Activated CD4-positive, alpha-beta T cell treated with anti-CD3 and anti-CD28 coated beads, Interleukin-2, amount 10 ng/mL, durations not matched to agents 7 days and 5 days (primary cell): Measurements from ENCODE around the gene ABI3BP. TPM values are rescaled to one million over a fixed set of nuclear protein-coding genes. Genes with fewer than 3 reads are reported as not detected.

ENCODE experiments used
- CTCF ChIA-PET: fragments of 350-600 bp; sonication (Branson Sonifier 250); formaldehyde crosslinking; loops from one replicate; lab custom pipeline; 2021; ENCODE audit warnings: antibody characterized with exemption; lab: Charles Lee
- POLR2A ChIA-PET: fragments of 350-600 bp; sonication (Branson Sonifier 250); formaldehyde crosslinking; loops from one replicate; lab custom pipeline; 2021; ENCODE audit warnings: antibody characterized with exemption; lab: Charles Lee
- DNase-seq: peaks from one replicate; pipeline ENCODE4 v3.0.0-alpha.2; 2020
- H3K27ac Mint-ChIP-seq: one replicate; pipeline ENCODE4 v1.8.0; 2021; ENCODE audit warnings: mild to moderate bottlenecking, moderate library complexity, mixed read lengths
- H3K27me3 Mint-ChIP-seq: one replicate; pipeline ENCODE4 v1.8.0; 2021; ENCODE audit warnings: mixed read lengths
- H3K36me3 Mint-ChIP-seq: one replicate; pipeline ENCODE4 v1.8.0; 2021; ENCODE audit warnings: low read depth, mixed read lengths
- H3K4me1 Mint-ChIP-seq: one replicate; pipeline ENCODE4 v1.8.0; 2021; ENCODE audit warnings: mixed read lengths
- H3K4me3 Mint-ChIP-seq: one replicate; pipeline ENCODE4 v1.8.0; 2021; ENCODE audit warnings: mild to moderate bottlenecking, moderate library complexity, mixed read lengths
- H3K9me3 Mint-ChIP-seq: one replicate; pipeline ENCODE4 v1.8.0; 2021; ENCODE audit warnings: mixed read lengths
- total RNA-seq, 2 experiments: library from RNA; stranded (reverse); gene quantifications; one replicate each; pipeline ENCODE4 v1.2.3, GENCODE V29; 2021

The ABI3BP gene
- total RNA-seq, 2 experiments from 2014 or later: not detected

GRCh38 chr3:100913870-100914648, 79.2 kb downstream of the ABI3BP start:
- Mint-ChIP-seq H3K27ac (no peak overlapping the region), H3K9me3 (peaks cover 2% of the 10 kb centered on the region), H3K4me3 (no peak overlapping the region), H3K4me1 (no peaks in the 10 kb centered on the region), H3K36me3 (no peaks in the 10 kb centered on the region), H3K27me3 (peaks cover 2% of the 10 kb centered on the region)
- DNase-seq: no peak
- POLR2A ChIA-PET: no interaction called here
- CTCF ChIA-PET: no interaction called here

- H3K27me3 Mint-ChIP-seq: peaks cover 2% of the 10 kb centered on the region
- H3K4me3 Mint-ChIP-seq: no peak overlapping the region
- CTCF ChIA-PET: no interaction called here
- H3K4me1 Mint-ChIP-seq: no peaks in the 10 kb centered on the region
- H3K9me3 Mint-ChIP-seq: peaks cover 2% of the 10 kb centered on the region
- DNase-seq: no peak
- no peaks in the 10 kb centered on the region for H3K36me3 Mint-ChIP-seq
- no peak overlapping the region for H3K27ac Mint-ChIP-seq
- POLR2A ChIA-PET: no interaction called here
Observed at GRCh38 chr3:100912976-100913545, 80.2 kb downstream of the ABI3BP start.

- CTCF ChIA-PET: no interaction called here
Observed at GRCh38 chr3:100912571-100912970, 80.7 kb downstream of the ABI3BP start.

GRCh38 chr3:100911956-100912355, 81.3 kb downstream of the ABI3BP start:
- peaks cover 2% of the 10 kb centered on the region for H3K9me3 Mint-ChIP-seq
- CTCF ChIA-PET: no interaction called here
- POLR2A ChIA-PET: no interaction called here
- H3K4me3 Mint-ChIP-seq: no peak overlapping the region
- no peaks in the 10 kb centered on the region for H3K4me1 Mint-ChIP-seq
- H3K27me3 Mint-ChIP-seq: peaks cover under 1% of the 10 kb centered on the region
- no peak overlapping the region for H3K27ac Mint-ChIP-seq
- no peak for DNase-seq
- H3K36me3 Mint-ChIP-seq: no peaks in the 10 kb centered on the region

More at GRCh38 chr3:100912571-100912970, 80.7 kb downstream of the ABI3BP start:
- Mint-ChIP-seq H3K27me3 (peaks cover 2% of the 10 kb centered on the region), H3K27ac (no peak overlapping the region), H3K4me1 (no peaks in the 10 kb centered on the region), H3K9me3 (peaks cover 2% of the 10 kb centered on the region), H3K36me3 (no peaks in the 10 kb centered on the region), H3K4me3 (no peak overlapping the region)
- POLR2A ChIA-PET: no interaction called here
- DNase-seq: no peak

GRCh38 chr3:100910986-100911385, 82.2 kb downstream of the ABI3BP start:
- Mint-ChIP-seq H3K9me3 (peaks cover 2% of the 10 kb centered on the region), H3K27me3 (no peaks in the 10 kb centered on the region), H3K4me1 (no peaks in the 10 kb centered on the region), H3K27ac (no peak overlapping the region), H3K4me3 (no peak overlapping the region), H3K36me3 (no peaks in the 10 kb centered on the region)
- DNase-seq: no peak
- POLR2A ChIA-PET: no interaction called here
- CTCF ChIA-PET: no interaction called here

GRCh38 chr3:100902572-100902971, 90.6 kb downstream of the ABI3BP start:
- no peak for DNase-seq
- Mint-ChIP-seq H3K27ac (no peak overlapping the region), H3K4me1 (peaks cover 9% of the 10 kb centered on the region), H3K36me3 (no peaks in the 10 kb centered on the region), H3K9me3 (no peaks in the 10 kb centered on the region), H3K4me3 (no peak overlapping the region), H3K27me3 (peaks cover 7% of the 10 kb centered on the region)
- POLR2A ChIA-PET: no interaction called here
- CTCF ChIA-PET: no interaction called here

- POLR2A ChIA-PET: no interaction called here
- CTCF ChIA-PET: no interaction called here
- Mint-ChIP-seq H3K27ac (no peak overlapping the region), H3K36me3 (no peaks in the 10 kb centered on the region), H3K4me3 (no peak overlapping the region), H3K4me1 (peaks cover 9% of the 10 kb centered on the region), H3K27me3 (peaks cover 7% of the 10 kb centered on the region), H3K9me3 (no peaks in the 10 kb centered on the region)
- no peak for DNase-seq
Observed at GRCh38 chr3:100900671-100901335, 92.4 kb downstream of the ABI3BP start.

- Mint-ChIP-seq H3K27ac (no peak overlapping the region), H3K4me3 (no peak overlapping the region), H3K27me3 (peaks cover 7% of the 10 kb centered on the region), H3K9me3 (no peaks in the 10 kb centered on the region), H3K4me1 (peaks cover 9% of the 10 kb centered on the region), H3K36me3 (no peaks in the 10 kb centered on the region)
- ChIA-PET POLR2A (no interaction called here), CTCF (no interaction called here)
- no peak for DNase-seq
Observed at GRCh38 chr3:100899440-100900091, 93.7 kb downstream of the ABI3BP start.

GRCh38 chr3:100898681-100899080, 94.5 kb downstream of the ABI3BP start:
- POLR2A ChIA-PET: no interaction called here
- Mint-ChIP-seq H3K36me3 (no peaks in the 10 kb centered on the region), H3K9me3 (no peaks in the 10 kb centered on the region), H3K4me1 (peaks cover 9% of the 10 kb centered on the region), H3K27ac (no peak overlapping the region), H3K4me3 (no peak overlapping the region), H3K27me3 (peaks cover 7% of the 10 kb centered on the region)
- no peak for DNase-seq
- CTCF ChIA-PET: no interaction called here

- ChIA-PET POLR2A (no interaction called here), CTCF (no interaction called here)
- Mint-ChIP-seq H3K27me3 (peaks cover 5% of the 10 kb centered on the region), H3K4me3 (no peak overlapping the region), H3K4me1 (peaks cover 9% of the 10 kb centered on the region), H3K27ac (no peak overlapping the region), H3K36me3 (no peaks in the 10 kb centered on the region), H3K9me3 (no peaks in the 10 kb centered on the region)
- DNase-seq: no peak
Observed at GRCh38 chr3:100896994-100897393, 96.2 kb downstream of the ABI3BP start.

- Mint-ChIP-seq H3K27me3 (peaks cover 14% of the 10 kb centered on the region), H3K36me3 (no peaks in the 10 kb centered on the region), H3K9me3 (no peaks in the 10 kb centered on the region), H3K4me1 (peaks cover 4% of the 10 kb centered on the region), H3K4me3 (no peak overlapping the region), H3K27ac (no peak overlapping the region)
- ChIA-PET POLR2A (no interaction called here), CTCF (no interaction called here)
- DNase-seq: no peak
Observed at GRCh38 chr3:100893590-100893989, 99.6 kb downstream of the ABI3BP start.

- Mint-ChIP-seq H3K4me1 (no peaks in the 10 kb centered on the region), H3K27ac (no peak overlapping the region), H3K27me3 (peaks cover 15% of the 10 kb centered on the region), H3K9me3 (no peaks in the 10 kb centered on the region), H3K36me3 (no peaks in the 10 kb centered on the region), H3K4me3 (no peak overlapping the region)
- ChIA-PET POLR2A (no interaction called here), CTCF (no interaction called here)
- no peak for DNase-seq
Observed at GRCh38 chr3:100893108-100893507, 100.1 kb downstream of the ABI3BP start.

- ChIA-PET CTCF (no interaction called here), POLR2A (no interaction called here)
- Mint-ChIP-seq H3K36me3 (no peaks in the 10 kb centered on the region), H3K4me3 (no peak overlapping the region), H3K4me1 (no peaks in the 10 kb centered on the region), H3K27me3 (peaks cover 15% of the 10 kb centered on the region), H3K9me3 (no peaks in the 10 kb centered on the region), H3K27ac (no peak overlapping the region)
- DNase-seq: no peak
Observed at GRCh38 chr3:100891827-100892226, 101.4 kb downstream of the ABI3BP start.
